Measurements from ENCODE around the gene DEFB108B.

- TF ChIP-seq POLR2AphosphoS5 (IDR thresholded peaks at IDR 0.05) (peak; percentile 41), CTCF (IDR thresholded peaks at IDR 0.05) (peak; percentile 63 to 84 (median 72))
Observed at GRCh38 chr11:71800335-71800953, 32.6 kb upstream of the DEFB108B start.
